ENCODE data around the gene SH3PXD2B.

- TF ChIP-seq CTCF (IDR thresholded peaks at IDR 0.05) (no peak), POLR2A (IDR thresholded peaks at IDR 0.05) (no peak)
Observed at GRCh38 chr5:172362755-172363154, 91.6 kb downstream of the SH3PXD2B start.

Measured in lower leg skin (tissue), 3 donors.